GM12873 (cell line): ENCODE data around the gene PAFAH2.

Experiments used
- CTCF ChIP-seq: IDR thresholded peaks from 2 replicates; pipeline ENCODE4 v1.5.1; 2012; ENCODE audit warnings: low read depth, mild to moderate bottlenecking, moderate library complexity, low read length, control low read depth; ENCODE audit not compliant: insufficient read depth; ENCODE audit errors: missing control alignments

PAFAH2 gene

GRCh38 chr1:25997828-25998761 lies at the start of gene PAFAH2:
TSS of gene PAFAH2 (minus strand) at chr1:25998063. CDS start at chr1:25990816, 7,247 bp downstream.
- peak; percentile 98 for TF ChIP-seq CTCF

- TF ChIP-seq CTCF = no peak
Observed at GRCh38 chr1:26047278-26047874, 49.5 kb upstream of the PAFAH2 start.

GRCh38 chr1:26046246-26047095 lies 48.6 kb upstream of the PAFAH2 start:
- no peak for TF ChIP-seq CTCF

GRCh38 chr1:26045722-26046245 lies 47.9 kb upstream of the PAFAH2 start, which contains the start of gene SLC30A2:
TSS of gene SLC30A2 (minus strand) at chr1:26046118. CDS start at chr1:26045896, 222 bp downstream.
- TF ChIP-seq CTCF = no peak

GRCh38 chr1:26044971-26045721 lies 47.3 kb upstream of the PAFAH2 start:
- no peak for TF ChIP-seq CTCF

GRCh38 chr1:26044414-26044813 lies 46.6 kb upstream of the PAFAH2 start:
- TF ChIP-seq CTCF = no peak
